ENCODE results near the gene BEST4.
"Not testable (repeated sequence)": the region's sequence is repeated elsewhere in the genome, so short reads cannot be mapped to it uniquely, and the experiment has no call there.

Gene BEST4

GRCh38 chr1:44829506-44830384, 41.8 kb upstream of the BEST4 start:
- TF ChIP-seq, protein P1, sequence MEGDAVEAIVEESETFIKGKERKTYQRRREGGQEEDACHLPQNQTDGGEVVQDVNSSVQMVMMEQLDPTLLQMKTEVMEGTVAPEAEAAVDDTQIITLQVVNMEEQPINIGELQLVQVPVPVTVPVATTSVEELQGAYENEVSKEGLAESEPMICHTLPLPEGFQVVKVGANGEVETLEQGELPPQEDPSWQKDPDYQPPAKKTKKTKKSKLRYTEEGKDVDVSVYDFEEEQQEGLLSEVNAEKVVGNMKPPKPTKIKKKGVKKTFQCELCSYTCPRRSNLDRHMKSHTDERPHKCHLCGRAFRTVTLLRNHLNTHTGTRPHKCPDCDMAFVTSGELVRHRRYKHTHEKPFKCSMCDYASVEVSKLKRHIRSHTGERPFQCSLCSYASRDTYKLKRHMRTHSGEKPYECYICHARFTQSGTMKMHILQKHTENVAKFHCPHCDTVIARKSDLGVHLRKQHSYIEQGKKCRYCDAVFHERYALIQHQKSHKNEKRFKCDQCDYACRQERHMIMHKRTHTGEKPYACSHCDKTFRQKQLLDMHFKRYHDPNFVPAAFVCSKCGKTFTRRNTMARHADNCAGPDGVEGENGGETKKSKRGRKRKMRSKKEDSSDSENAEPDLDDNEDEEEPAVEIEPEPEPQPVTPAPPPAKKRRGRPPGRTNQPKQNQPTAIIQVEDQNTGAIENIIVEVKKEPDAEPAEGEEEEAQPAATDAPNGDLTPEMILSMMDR (IDR thresholded peaks at IDR 0.05; ENCODE audit: borderline replicate concordance, insufficient read depth, low read depth, low read length) = no peak
- H3K4me3 ChIP-seq (ENCODE audit: low read depth, low read length) = no peak overlapping the region

GRCh38 chr1:44828841-44829440, 41.0 kb upstream of the BEST4 start:
- no peak overlapping the region for H3K4me3 ChIP-seq (ENCODE audit: low read depth, low read length)
- TF ChIP-seq, protein P1 (IDR thresholded peaks at IDR 0.05; ENCODE audit: borderline replicate concordance, insufficient read depth, low read depth, low read length) = no peak

- TF ChIP-seq, protein P1 (IDR thresholded peaks at IDR 0.05; ENCODE audit: borderline replicate concordance, insufficient read depth, low read depth, low read length) = no peak
- no peak overlapping the region for H3K4me3 ChIP-seq (ENCODE audit: low read depth, low read length)
Observed at GRCh38 chr1:44828003-44828651, 40.2 kb upstream of the BEST4 start.

DNA sequence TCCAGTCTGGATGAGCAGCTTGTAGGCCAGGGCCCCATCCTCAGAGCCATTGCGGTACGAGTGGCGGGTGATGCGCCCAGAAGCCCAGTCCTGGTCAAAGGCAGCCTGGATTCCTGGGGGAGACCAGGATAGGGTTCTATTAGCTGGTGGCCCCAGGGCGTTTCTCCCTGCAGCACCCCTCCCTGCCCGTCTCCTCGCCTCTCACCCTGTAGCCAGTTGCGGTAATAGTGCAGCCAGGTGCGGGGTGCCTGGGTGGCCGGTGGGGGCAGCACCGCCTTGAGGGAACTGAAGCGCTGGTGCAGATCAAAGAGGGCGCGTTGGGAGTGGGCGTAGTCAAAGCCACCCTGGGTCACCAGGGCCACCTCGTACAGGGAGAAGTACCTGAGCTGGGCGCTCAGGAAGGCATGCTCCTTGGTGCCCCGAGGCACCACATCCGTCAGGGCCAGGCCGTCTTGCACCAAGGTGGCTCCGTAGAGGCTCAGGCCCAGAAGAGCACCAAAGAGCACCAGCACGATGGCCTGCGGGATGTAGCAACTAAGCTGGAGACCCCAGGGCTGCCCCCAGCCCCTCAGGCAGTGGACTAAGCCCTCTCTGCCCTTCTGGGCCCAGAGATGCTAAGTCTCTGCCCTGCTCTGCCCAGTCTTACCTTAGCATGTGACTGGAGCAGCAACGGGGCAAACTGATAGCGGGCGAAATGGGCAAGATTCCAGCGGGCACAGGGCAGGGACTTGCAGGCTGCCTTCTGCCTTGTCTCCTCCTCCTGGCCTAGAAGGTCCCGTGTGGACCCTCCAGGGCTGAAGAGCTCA, 39.4 kb upstream of the BEST4 start:
- TF ChIP-seq, protein P1 (IDR thresholded peaks at IDR 0.05; ENCODE audit: borderline replicate concordance, insufficient read depth, low read depth, low read length) = no peak
- no peak overlapping the region for H3K4me3 ChIP-seq (ENCODE audit: low read depth, low read length)

GRCh38 chr1:44826375-44827196, 38.6 kb upstream of the BEST4 start:
- TF ChIP-seq, protein P1 (IDR thresholded peaks at IDR 0.05; ENCODE audit: borderline replicate concordance, insufficient read depth, low read depth, low read length) = no peak
- no peak overlapping the region for H3K4me3 ChIP-seq (ENCODE audit: low read depth, low read length)

GRCh38 chr1:44824392-44824791, 36.4 kb upstream of the BEST4 start:
- H3K4me3 ChIP-seq (ENCODE audit: low read depth, low read length) = not testable (repeated sequence)
